Fibroblast of pulmonary artery (primary cell): ENCODE measurements around the gene ERMN.

Experiments used
- DNase-seq: peaks from one replicate; pipeline ENCODE4 v3.0.0-alpha.2; 2010; ENCODE audit warnings: low read depth
- H3K4me3 ChIP-seq: replicated peaks from 2 replicates; pipeline ENCODE4 v1.5.1; 2011; ENCODE audit warnings: low read depth, mild to moderate bottlenecking, control low read depth, low read length, moderate library complexity
- CTCF ChIP-seq: IDR thresholded peaks from 2 replicates; pipeline ENCODE4 v1.5.1; 2011; ENCODE audit warnings: mild to moderate bottlenecking, control low read depth, low read length, inconsistent platforms; ENCODE audit errors: missing control alignments

The ERMN gene

DNA sequence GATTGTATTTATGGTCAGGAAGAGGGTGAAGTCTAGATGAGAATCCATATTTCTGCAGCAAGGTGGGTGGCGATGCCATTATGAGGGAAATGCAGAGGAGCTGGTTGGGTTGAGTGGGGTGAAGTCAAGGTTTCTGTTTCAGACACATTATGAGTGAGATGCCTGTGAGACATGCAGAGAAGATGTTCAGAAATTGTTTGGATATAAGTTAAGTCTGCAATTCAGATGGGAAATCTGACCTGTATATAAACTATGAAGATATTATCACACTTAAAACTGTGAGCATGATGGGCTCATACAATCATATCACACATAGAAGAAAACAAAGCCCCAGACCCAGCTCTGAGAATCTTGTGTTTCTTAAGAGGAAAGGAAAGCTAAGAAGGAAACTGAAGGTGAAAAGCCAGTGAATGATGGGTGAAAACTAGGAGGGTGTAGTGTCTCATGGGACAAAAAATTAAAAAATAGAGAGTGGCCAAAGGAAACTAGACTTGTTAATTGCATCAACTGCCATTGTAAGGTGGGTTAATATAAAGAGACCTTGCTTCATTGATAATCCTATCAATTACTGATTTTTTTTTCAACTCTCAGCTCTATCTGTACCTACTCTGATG, 53.9 kb downstream of the ERMN start:
- no peak for TF ChIP-seq CTCF
- no peak for DNase-seq
- no peak overlapping the region for H3K4me3 ChIP-seq

GRCh38 chr2:157269922-157270321, 55.7 kb downstream of the ERMN start:
- DNase-seq = no peak
- no peak overlapping the region for H3K4me3 ChIP-seq
- TF ChIP-seq CTCF = no peak

GRCh38 chr2:157269060-157269459, 56.6 kb downstream of the ERMN start:
- no peak overlapping the region for H3K4me3 ChIP-seq
- no peak for TF ChIP-seq CTCF
- no peak for DNase-seq
